WTC11 (cell line): Measurements from ENCODE around the gene POC5.

Experiments used
- ATF1 ChIP-seq: sonication (generic); formaldehyde crosslinking; IDR thresholded peaks from 2 replicates; pipeline ENCODE4 v1.8.1; 2023; ENCODE audit warnings: mild to moderate bottlenecking, moderate library complexity, missing genetic modification reagents
- ESRRA ChIP-seq: sonication (generic); formaldehyde crosslinking; IDR thresholded peaks from 2 replicates; pipeline ENCODE4 v1.8.1; 2022; ENCODE audit warnings: mild to moderate bottlenecking, missing genetic modification reagents, borderline replicate concordance
- ETV6 ChIP-seq: sonication (generic); formaldehyde crosslinking; IDR thresholded peaks from 2 replicates; pipeline ENCODE4 v1.8.1; 2022; ENCODE audit warnings: mild to moderate bottlenecking, missing genetic modification reagents
- GABPB1 ChIP-seq: sonication (generic); formaldehyde crosslinking; IDR thresholded peaks from 2 replicates; pipeline ENCODE4 v1.8.1; 2023; ENCODE audit warnings: mild to moderate bottlenecking, missing genetic modification reagents
- JUN ChIP-seq: sonication (generic); formaldehyde crosslinking; IDR thresholded peaks from 2 replicates; pipeline ENCODE4 v1.8.0; 2023; ENCODE audit warnings: mild to moderate bottlenecking, missing genetic modification reagents
- MYBL2 ChIP-seq: sonication (generic); formaldehyde crosslinking; IDR thresholded peaks from 2 replicates; pipeline ENCODE4 v1.8.1; 2023; ENCODE audit warnings: mild to moderate bottlenecking, moderate library complexity, missing genetic modification reagents
- NFYB ChIP-seq: sonication (generic); formaldehyde crosslinking; conservative IDR thresholded peaks from 2 replicates; pipeline ENCODE4 v1.8.0; 2022; ENCODE audit warnings: low read depth, missing genetic modification reagents
- TF ChIP-seq, protein P1 (sequence below): fragments of 200-600 bp; IDR thresholded peaks from 2 replicates; pipeline ENCODE4 v1.8.0; 2022; ENCODE audit warnings: antibody characterized with exemption
- TF ChIP-seq, protein P2 (sequence below): sonication (generic); formaldehyde crosslinking; IDR thresholded peaks from 2 replicates; pipeline ENCODE4 v1.8.0; 2022; ENCODE audit warnings: mild to moderate bottlenecking, missing genetic modification reagents
- TF ChIP-seq, protein P3 (sequence below): sonication (generic); formaldehyde crosslinking; IDR thresholded peaks from 2 replicates; pipeline ENCODE4 v1.8.1; 2022; ENCODE audit warnings: mild to moderate bottlenecking, missing genetic modification reagents, moderate library complexity, borderline replicate concordance
- TF ChIP-seq, protein P4 (sequence below): sonication (generic); formaldehyde crosslinking; IDR thresholded peaks from 2 replicates; pipeline ENCODE4 v1.8.1; 2023; ENCODE audit warnings: mild to moderate bottlenecking, missing genetic modification reagents, moderate library complexity

DNA sequence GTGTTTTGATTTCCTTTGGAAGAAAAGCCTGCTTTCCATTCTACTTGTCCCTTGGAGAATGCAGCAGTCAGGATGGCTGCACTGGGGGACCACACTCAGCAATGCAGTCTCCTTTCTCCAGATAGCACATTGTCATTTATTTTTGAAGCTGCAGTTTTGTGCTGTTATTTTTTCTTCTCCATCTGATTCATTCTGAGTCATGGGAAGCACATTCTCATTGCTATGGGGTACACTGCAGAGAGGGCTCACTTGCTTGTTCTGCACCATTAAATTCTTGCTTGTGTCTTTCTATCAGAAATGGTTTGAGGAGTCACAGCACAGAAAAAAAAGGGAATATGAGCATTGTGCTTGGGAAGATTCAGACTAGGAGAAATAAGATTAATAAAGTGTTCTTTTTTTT is 39.7 kb upstream of the POC5 start:
- TF ChIP-seq NFYB, result no peak
- TF ChIP-seq MYBL2 (CRISPR knock-in tag), result no peak
- TF ChIP-seq, protein P1, sequence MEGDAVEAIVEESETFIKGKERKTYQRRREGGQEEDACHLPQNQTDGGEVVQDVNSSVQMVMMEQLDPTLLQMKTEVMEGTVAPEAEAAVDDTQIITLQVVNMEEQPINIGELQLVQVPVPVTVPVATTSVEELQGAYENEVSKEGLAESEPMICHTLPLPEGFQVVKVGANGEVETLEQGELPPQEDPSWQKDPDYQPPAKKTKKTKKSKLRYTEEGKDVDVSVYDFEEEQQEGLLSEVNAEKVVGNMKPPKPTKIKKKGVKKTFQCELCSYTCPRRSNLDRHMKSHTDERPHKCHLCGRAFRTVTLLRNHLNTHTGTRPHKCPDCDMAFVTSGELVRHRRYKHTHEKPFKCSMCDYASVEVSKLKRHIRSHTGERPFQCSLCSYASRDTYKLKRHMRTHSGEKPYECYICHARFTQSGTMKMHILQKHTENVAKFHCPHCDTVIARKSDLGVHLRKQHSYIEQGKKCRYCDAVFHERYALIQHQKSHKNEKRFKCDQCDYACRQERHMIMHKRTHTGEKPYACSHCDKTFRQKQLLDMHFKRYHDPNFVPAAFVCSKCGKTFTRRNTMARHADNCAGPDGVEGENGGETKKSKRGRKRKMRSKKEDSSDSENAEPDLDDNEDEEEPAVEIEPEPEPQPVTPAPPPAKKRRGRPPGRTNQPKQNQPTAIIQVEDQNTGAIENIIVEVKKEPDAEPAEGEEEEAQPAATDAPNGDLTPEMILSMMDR, result no peak
- no peak for TF ChIP-seq JUN (CRISPR knock-in tag)
- TF ChIP-seq ETV6 (CRISPR knock-in tag), result no peak
- TF ChIP-seq, protein P2, sequence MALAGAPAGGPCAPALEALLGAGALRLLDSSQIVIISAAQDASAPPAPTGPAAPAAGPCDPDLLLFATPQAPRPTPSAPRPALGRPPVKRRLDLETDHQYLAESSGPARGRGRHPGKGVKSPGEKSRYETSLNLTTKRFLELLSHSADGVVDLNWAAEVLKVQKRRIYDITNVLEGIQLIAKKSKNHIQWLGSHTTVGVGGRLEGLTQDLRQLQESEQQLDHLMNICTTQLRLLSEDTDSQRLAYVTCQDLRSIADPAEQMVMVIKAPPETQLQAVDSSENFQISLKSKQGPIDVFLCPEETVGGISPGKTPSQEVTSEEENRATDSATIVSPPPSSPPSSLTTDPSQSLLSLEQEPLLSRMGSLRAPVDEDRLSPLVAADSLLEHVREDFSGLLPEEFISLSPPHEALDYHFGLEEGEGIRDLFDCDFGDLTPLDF (CRISPR knock-in tag), result no peak
- TF ChIP-seq ATF1 (CRISPR knock-in tag), result no peak
- TF ChIP-seq, protein P3, sequence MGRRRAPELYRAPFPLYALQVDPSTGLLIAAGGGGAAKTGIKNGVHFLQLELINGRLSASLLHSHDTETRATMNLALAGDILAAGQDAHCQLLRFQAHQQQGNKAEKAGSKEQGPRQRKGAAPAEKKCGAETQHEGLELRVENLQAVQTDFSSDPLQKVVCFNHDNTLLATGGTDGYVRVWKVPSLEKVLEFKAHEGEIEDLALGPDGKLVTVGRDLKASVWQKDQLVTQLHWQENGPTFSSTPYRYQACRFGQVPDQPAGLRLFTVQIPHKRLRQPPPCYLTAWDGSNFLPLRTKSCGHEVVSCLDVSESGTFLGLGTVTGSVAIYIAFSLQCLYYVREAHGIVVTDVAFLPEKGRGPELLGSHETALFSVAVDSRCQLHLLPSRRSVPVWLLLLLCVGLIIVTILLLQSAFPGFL (CRISPR knock-in tag), result no peak
- no peak for TF ChIP-seq GABPB1 (CRISPR knock-in tag)
- TF ChIP-seq ESRRA, result no peak
- TF ChIP-seq, protein P4, sequence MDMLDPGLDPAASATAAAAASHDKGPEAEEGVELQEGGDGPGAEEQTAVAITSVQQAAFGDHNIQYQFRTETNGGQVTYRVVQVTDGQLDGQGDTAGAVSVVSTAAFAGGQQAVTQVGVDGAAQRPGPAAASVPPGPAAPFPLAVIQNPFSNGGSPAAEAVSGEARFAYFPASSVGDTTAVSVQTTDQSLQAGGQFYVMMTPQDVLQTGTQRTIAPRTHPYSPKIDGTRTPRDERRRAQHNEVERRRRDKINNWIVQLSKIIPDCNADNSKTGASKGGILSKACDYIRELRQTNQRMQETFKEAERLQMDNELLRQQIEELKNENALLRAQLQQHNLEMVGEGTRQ (CRISPR knock-in tag), result no peak
